ENCODE measurements around the gene RIMBP2.

DNA sequence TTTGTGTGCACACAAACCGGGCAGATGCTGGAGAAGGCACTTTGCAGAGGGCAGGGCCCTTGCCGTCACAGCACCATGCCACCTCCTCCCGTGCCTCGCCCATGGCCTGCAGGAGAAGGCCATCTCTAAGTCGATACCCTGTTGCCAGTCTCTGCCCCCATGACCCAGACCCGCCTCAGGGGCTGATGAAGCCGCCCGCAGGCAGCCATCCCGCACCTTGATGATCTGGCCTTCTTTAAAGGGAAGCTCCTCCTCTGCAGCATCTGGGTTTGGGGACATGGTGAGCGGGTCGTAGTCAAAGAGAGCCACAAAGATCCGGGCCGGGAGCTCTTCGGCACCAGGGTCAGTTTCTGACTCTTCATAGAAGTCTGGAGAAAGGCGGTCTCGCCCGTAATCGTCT is 302.2 kb downstream of the RIMBP2 start:
- TF ChIP-seq, protein P1, sequence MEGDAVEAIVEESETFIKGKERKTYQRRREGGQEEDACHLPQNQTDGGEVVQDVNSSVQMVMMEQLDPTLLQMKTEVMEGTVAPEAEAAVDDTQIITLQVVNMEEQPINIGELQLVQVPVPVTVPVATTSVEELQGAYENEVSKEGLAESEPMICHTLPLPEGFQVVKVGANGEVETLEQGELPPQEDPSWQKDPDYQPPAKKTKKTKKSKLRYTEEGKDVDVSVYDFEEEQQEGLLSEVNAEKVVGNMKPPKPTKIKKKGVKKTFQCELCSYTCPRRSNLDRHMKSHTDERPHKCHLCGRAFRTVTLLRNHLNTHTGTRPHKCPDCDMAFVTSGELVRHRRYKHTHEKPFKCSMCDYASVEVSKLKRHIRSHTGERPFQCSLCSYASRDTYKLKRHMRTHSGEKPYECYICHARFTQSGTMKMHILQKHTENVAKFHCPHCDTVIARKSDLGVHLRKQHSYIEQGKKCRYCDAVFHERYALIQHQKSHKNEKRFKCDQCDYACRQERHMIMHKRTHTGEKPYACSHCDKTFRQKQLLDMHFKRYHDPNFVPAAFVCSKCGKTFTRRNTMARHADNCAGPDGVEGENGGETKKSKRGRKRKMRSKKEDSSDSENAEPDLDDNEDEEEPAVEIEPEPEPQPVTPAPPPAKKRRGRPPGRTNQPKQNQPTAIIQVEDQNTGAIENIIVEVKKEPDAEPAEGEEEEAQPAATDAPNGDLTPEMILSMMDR (IDR thresholded peaks at IDR 0.05) = no peak
- no peak for TF ChIP-seq POLR2A (IDR thresholded peaks at IDR 0.05)
